K562 (cell line): ENCODE measurements around the gene ARID4B. TPM values are rescaled to one million over a fixed set of nuclear protein-coding genes. Genes with fewer than 3 reads are reported as not detected.

ENCODE experiments used
- BCOR ChIP-seq: fragments of 450-650 bp; IDR thresholded peaks from 2 replicates; pipeline ENCODE4 v1.6.1; 2016
- CBFA2T2 ChIP-seq: fragments of 450-650 bp; conservative IDR thresholded peaks from 2 replicates; pipeline ENCODE4 v1.6.1; 2017; ENCODE audit warnings: mild to moderate bottlenecking
- CCNT2 ChIP-seq: IDR thresholded peaks from 2 replicates; pipeline ENCODE4 v1.6.1; 2011; ENCODE audit warnings: borderline replicate concordance, low read depth, mild to moderate bottlenecking, moderate library complexity, mixed read lengths, low read length; ENCODE audit not compliant: insufficient read length; ENCODE audit errors: extremely low read depth
- ELF1 ChIP-seq: fragments of 200-800 bp; sonication (Bioruptor generic); IDR thresholded peaks from 2 replicates; pipeline ENCODE4 v1.6.1; 2016; ENCODE audit warnings: missing genetic modification characterization, missing compliant biosample characterization
- FOSL1 ChIP-seq: fragments of 200-800 bp; sonication (Bioruptor generic); conservative IDR thresholded peaks from 2 replicates; pipeline ENCODE4 v1.6.1; 2016; ENCODE audit warnings: missing genetic modification characterization, missing compliant biosample characterization
- HES1 ChIP-seq: fragments of 450-650 bp; IDR thresholded peaks from 2 replicates; pipeline ENCODE4 v1.6.1; 2016; ENCODE audit warnings: low read depth, mild to moderate bottlenecking, moderate library complexity
- KDM4B ChIP-seq, 2 experiments: fragments of 450-650 bp in 1 of 2; sonication (generic) in 1 of 2; IDR thresholded peaks; 2 replicates each; pipeline ENCODE4 v1.6.1; 2016 to 2017; ENCODE audit warnings: borderline replicate concordance in 2 of 2, antibody characterized with exemption in 1 of 2, low read depth in 1 of 2, mild to moderate bottlenecking in 1 of 2
- KLF16 ChIP-seq: IDR thresholded peaks from 2 replicates; pipeline ENCODE4 v1.6.1; 2016; ENCODE audit warnings: antibody characterized with exemption
- KLF6 ChIP-seq: fragments of 250-450 bp; sonication (Bioruptor Pico); IDR thresholded peaks from 2 replicates; pipeline ENCODE4 v1.4.0; 2020; ENCODE audit warnings: mild to moderate bottlenecking, moderate library complexity, borderline replicate concordance
- MAFK ChIP-seq: IDR thresholded peaks from 2 replicates; pipeline ENCODE4 v1.6.1; 2011; ENCODE audit warnings: low read length, improper control_type of control experiment
- MECOM ChIP-seq: fragments of 250-450 bp; sonication (Bioruptor Pico); IDR thresholded peaks from 2 replicates; pipeline ENCODE4 v1.8.0; 2022; ENCODE audit warnings: inconsistent platforms
- MYC ChIP-seq, 2 experiments: fragments of 250-450 bp in 1 of 2; sonication (Bioruptor Pico) in 1 of 2; IDR thresholded peaks; 2 replicates each; pipeline versions ENCODE4 v1.5.1 to v1.6.1; 2012 to 2021; ENCODE audit warnings: low read depth in 2 of 2, borderline replicate concordance in 1 of 2, improper control_type of control experiment in 1 of 2, low read length in 1 of 2, mild to moderate bottlenecking in 1 of 2, moderate library complexity in 1 of 2
- NFATC3 ChIP-seq: fragments of 450-650 bp; IDR thresholded peaks from 2 replicates; pipeline ENCODE4 v1.6.1; 2017; ENCODE audit warnings: mild to moderate bottlenecking
- PREB ChIP-seq: sonication (generic); formaldehyde crosslinking; IDR thresholded peaks from 2 replicates; pipeline ENCODE4 v1.8.1; 2023; ENCODE audit warnings: mild to moderate bottlenecking, missing genetic modification reagents
- RBM22 ChIP-seq: fragments of 200-400 bp; formaldehyde crosslinking; IDR thresholded peaks from 2 replicates; pipeline ENCODE4 v1.6.1; 2018; ENCODE audit warnings: low read length, low read depth; ENCODE audit not compliant: poor library complexity, severe bottlenecking
- STAT5A ChIP-seq: IDR thresholded peaks from 2 replicates; pipeline ENCODE4 v1.6.1; 2012; ENCODE audit warnings: low read length, inconsistent platforms, borderline replicate concordance
- TCF7 ChIP-seq: sonication (generic); IDR thresholded peaks from 2 replicates; pipeline ENCODE4 v1.6.1; 2016; ENCODE audit warnings: antibody characterized with exemption, borderline replicate concordance
- TCFL5 ChIP-seq: fragments of 250-450 bp; sonication (Bioruptor Pico); conservative IDR thresholded peaks from 2 replicates; pipeline ENCODE4 v1.6.1; 2021; ENCODE audit warnings: mild to moderate bottlenecking, moderate library complexity, matching md5 sums
- WHSC1 ChIP-seq: IDR thresholded peaks from one replicate; pipeline ENCODE4 v1.6.1; 2012; ENCODE audit warnings: low read length, control low read depth, inconsistent platforms
- ZNF174 ChIP-seq: fragments of 250-450 bp; sonication (Bioruptor Pico); IDR thresholded peaks from 2 replicates; pipeline ENCODE4 v1.4.0; 2020; ENCODE audit warnings: mild to moderate bottlenecking
- ZNF311 ChIP-seq: fragments of 250-450 bp; sonication (Bioruptor Pico); IDR thresholded peaks from 2 replicates; pipeline ENCODE4 v1.4.0; 2020; ENCODE audit warnings: mild to moderate bottlenecking, moderate library complexity
- ZNF408 ChIP-seq: fragments of 250-450 bp; sonication (Bioruptor Pico); IDR thresholded peaks from 2 replicates; pipeline ENCODE4 v1.4.0; 2020; ENCODE audit warnings: low read depth, mild to moderate bottlenecking, moderate library complexity
- ZNF551 ChIP-seq: fragments of 250-450 bp; sonication (Bioruptor Pico); IDR thresholded peaks from 2 replicates; pipeline ENCODE4 v1.5.0; 2021; ENCODE audit warnings: mild to moderate bottlenecking, moderate library complexity
- ZNF586 ChIP-seq: fragments of 450-650 bp; formaldehyde crosslinking; conservative IDR thresholded peaks from 2 replicates; pipeline ENCODE4 v1.4.0; 2020; ENCODE audit warnings: mild to moderate bottlenecking, moderate library complexity
- ZSCAN32 ChIP-seq: fragments of 450-650 bp; formaldehyde crosslinking; IDR thresholded peaks from 2 replicates; pipeline ENCODE4 v1.4.0; 2020; ENCODE audit warnings: mild to moderate bottlenecking, moderate library complexity
- polyA plus RNA-seq, 8 experiments: library from polyadenylated mRNA; depleted of rRNA in 4 of 8; stranded (reverse) in 5 of 8; unstranded in 3 of 8; fragments of >200 nt; fragmentation: Nextera tagmentation in 2 of 8; fragmentation: Illumina TruSeq in 1 of 8; extraction: Ambion mirVana in 2 of 8; extraction: Trizol in 1 of 8; gene quantifications; 2 replicates each; pipeline versions ENCODE4 v1.2.1 to v1.2.3, GENCODE V29; 2011 to 2014; ENCODE audit warnings: inconsistent platforms in 1 of 8, missing spikeins in 1 of 8
- total RNA-seq, 7 experiments: library from RNA; depleted of rRNA in 6 of 7; stranded (reverse); fragments of >200 nt in 6 of 7; fragmentation: Illumina TruSeq in 2 of 7; extraction: Trizol in 2 of 7; gene quantifications; 2 replicates each; pipeline versions ENCODE4 v1.2.1 to v1.2.3, GENCODE V29; 2011 to 2021; ENCODE audit warnings: low replicate concordance in 1 of 7
- TF ChIP-seq, protein P1 (sequence below), 3 experiments: IDR thresholded peaks in 2 of 3; conservative IDR thresholded peaks in 1 of 3; 2 replicates each; pipeline ENCODE4 v1.5.1; 2011 to 2012; ENCODE audit warnings: low read length in 3 of 3, mild to moderate bottlenecking in 3 of 3, control low read depth in 2 of 3, improper control_type of control experiment in 1 of 3, inconsistent platforms in 1 of 3, low read depth in 1 of 3, mixed read lengths in 1 of 3, moderate library complexity in 1 of 3; ENCODE audit not compliant: insufficient read depth in 2 of 3

Gene ARID4B
- total and polyA plus RNA-seq, 9 of the 15 experiments (the other 6 are each of a cell fraction or from before 2014, with no cell fraction given): 8.4 to 38.9 (median 18.5) TPM

DNA sequence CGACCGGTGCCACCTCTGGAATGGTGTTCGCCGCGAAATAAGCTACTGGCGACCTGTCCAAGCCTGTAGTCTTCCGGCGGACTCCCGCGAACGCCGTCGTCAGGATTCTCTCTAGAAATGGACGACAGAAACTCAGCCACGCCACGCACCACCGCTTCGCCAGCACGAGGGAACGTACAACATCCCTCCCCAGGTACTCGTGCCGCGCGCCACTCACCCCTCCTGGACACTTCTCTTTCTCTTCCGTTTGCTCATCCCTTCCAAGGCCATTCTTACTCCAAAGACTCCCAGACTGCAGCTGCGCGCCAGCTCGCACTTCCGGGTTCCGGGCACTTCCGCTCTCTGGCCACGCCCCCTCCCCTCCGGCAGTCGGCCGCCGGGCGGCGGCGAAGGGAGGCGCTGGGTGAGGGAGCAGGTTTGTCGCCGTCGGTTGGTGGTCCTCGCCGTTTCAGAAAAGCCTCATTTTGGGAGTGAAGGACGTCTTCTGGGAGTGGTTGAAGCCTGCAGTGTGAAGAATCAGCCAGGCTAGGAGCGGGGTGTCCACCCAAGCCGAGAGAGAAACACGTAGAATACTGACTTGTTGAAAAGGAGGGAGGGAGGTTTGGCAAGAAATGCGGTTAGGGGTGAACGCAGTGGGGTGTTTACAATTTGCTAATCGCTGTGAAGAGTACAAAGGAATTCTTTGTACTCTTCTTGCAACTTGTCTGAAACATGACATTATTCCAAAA lies 166.9 kb downstream of the ARID4B start, which contains the start of gene RBM34 (continued):
- TF ChIP-seq FOSL1 (tag) (0 out of 2 replicates have a peak, but pooled peaks have one; percentile 10), MYC (IDR thresholded peaks at IDR 0.05; ENCODE audit: low read depth, low read length) (peak; percentile 88), MYC (CRISPR knock-in tag; IDR thresholded peaks at IDR 0.05; ENCODE audit: borderline replicate concordance, low read depth) (no peak; the same call in 1 of the 2 replicates), NFATC3 (no peak), MAFK (no peak), RBM22 (peak; percentile 63), MECOM (CRISPR knock-in tag) (no peak), CCNT2 (peak; percentile 74), TCF7 (no peak), ZSCAN32 (CRISPR knock-in tag) (0 out of 2 replicates have a peak, but pooled peaks have one; percentile 45), ZNF174 (0 out of 2 replicates have a peak, but pooled peaks have one; percentile 63), HES1 (no peak), CBFA2T2 (no peak), ELF1 (tag) (peak; percentile 100), PREB (CRISPR knock-in tag) (no peak), KLF6 (no peak), STAT5A (peak; percentile 48; the same call in 1 of the 2 replicates), ZNF586 (CRISPR knock-in tag) (no peak), ZNF311 (no peak), TCFL5 (CRISPR knock-in tag) (no peak), KDM4B (IDR thresholded peaks at IDR 0.05; ENCODE audit: borderline replicate concordance in 2 of 2, low read depth in 1 of 2) (peak in 1 of 2 experiments; percentile 92; a peak in 1 of 4 replicates), WHSC1 (no peak), ZNF408 (no peak), ZNF551 (no peak), KLF16 (peak; percentile 1; the same call in 1 of the 2 replicates), BCOR (no peak; the same call in 1 of the 2 replicates)
- TF ChIP-seq, protein P1, sequence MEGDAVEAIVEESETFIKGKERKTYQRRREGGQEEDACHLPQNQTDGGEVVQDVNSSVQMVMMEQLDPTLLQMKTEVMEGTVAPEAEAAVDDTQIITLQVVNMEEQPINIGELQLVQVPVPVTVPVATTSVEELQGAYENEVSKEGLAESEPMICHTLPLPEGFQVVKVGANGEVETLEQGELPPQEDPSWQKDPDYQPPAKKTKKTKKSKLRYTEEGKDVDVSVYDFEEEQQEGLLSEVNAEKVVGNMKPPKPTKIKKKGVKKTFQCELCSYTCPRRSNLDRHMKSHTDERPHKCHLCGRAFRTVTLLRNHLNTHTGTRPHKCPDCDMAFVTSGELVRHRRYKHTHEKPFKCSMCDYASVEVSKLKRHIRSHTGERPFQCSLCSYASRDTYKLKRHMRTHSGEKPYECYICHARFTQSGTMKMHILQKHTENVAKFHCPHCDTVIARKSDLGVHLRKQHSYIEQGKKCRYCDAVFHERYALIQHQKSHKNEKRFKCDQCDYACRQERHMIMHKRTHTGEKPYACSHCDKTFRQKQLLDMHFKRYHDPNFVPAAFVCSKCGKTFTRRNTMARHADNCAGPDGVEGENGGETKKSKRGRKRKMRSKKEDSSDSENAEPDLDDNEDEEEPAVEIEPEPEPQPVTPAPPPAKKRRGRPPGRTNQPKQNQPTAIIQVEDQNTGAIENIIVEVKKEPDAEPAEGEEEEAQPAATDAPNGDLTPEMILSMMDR (IDR thresholded peaks at IDR 0.05 in 2 of 3, conservative IDR thresholded peaks at IDR 0.05 in 1 of 3; ENCODE audit: insufficient read depth in 2 of 3, low read depth in 1 of 3, low read length in 3 of 3): peak in 2 of 3 experiments; percentile 30 to 52; a peak in 5 of 6 replicates
